Ramos (cell line): ENCODE results near the gene WNT9B.
"Not testable (repeated sequence)": the region's sequence is repeated elsewhere in the genome, so short reads cannot be mapped to it uniquely, and the experiment has no call there.

ENCODE experiments used
- in situ Hi-C: fragments of 300-500 bp; cut with MboI; formaldehyde crosslinking; loops from one replicate; pipeline ENCODE4 v1.14.3; 2022; ENCODE audit warnings: low sequenced_read_pairs; ENCODE audit not compliant: unreplicated experiment

Gene WNT9B

DNA sequence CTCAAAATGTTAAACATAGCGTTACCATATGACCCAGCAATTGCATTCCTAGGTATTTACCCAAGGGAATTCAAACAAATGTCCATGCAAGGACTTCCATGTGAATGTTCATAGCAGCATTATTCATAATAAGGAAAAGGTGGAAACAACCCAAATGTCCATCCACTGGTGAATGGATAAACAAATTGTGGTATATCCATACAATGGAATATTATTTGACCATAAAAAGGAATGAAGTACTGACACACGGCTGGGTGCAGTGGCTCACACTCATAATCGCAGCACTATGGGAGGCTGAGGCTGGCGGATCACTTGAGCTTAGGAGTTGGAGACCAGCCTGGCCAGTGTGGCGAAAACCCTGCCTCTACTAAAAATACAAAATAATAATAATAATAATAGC is 47.5 kb downstream of the WNT9B start:
- in situ Hi-C loops = no loop called here

DNA sequence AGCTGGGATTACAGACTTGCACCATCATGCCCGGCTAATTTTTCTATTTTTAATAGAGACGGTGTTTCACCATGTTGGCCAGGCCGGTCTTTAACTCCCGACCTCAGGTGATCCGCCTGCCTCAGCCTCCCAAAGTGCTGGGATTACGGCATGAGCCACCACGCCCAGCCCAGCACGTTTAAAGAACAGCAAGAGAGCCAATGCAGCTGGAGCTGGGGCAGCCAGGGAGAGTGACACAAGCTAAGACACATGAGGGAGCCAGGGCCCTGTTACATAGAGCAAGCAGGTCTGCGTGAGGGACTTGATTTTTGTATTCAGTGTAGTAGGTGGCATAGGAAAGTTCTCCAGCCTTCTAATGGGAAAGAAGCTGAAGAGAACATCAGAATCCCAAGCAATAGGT is 49.9 kb downstream of the WNT9B start:
- in situ Hi-C loops = no loop called here

DNA sequence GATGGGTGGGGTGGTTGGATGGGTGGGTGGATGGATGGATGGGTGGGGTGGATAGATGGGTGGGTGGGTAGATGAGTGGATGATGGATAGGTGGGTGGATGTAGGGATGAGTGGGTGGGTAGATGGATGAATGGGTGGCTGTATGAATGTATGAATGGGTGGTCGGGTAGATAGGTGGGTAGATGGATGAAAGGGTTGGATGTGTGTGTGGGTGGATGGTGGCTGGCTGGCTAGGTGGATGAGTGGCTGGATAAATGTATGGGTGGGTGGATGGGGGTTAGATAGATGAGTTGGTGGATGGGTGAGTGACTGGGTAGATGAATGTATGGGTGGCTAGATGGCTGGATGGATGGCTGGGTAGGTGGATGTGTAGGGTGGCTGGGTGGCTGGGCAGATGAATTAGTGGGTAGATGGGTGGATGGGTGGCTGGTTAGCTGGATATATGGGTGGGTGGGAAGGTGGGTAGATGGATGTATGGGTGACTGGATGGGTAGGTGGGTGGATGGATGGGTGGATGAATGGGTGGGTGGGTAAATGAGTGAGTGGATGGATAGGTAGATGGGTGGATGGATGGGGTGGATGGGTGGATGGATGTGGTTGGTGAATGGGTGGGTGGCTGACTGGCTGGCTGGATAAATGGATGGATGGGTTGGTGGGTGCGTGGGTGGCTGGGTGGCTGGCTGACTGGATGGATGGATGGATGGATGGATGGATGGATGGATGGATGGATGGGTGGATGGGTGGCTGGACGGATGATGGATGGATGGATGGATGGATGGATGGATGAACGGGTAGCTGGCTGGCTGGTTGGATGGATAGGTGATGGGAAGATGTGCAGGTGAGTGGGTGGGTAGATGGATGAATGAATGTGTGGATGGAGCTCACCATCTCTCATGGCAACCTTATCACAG is 52.6 kb downstream of the WNT9B start:
- in situ Hi-C loops = no loop called here

DNA sequence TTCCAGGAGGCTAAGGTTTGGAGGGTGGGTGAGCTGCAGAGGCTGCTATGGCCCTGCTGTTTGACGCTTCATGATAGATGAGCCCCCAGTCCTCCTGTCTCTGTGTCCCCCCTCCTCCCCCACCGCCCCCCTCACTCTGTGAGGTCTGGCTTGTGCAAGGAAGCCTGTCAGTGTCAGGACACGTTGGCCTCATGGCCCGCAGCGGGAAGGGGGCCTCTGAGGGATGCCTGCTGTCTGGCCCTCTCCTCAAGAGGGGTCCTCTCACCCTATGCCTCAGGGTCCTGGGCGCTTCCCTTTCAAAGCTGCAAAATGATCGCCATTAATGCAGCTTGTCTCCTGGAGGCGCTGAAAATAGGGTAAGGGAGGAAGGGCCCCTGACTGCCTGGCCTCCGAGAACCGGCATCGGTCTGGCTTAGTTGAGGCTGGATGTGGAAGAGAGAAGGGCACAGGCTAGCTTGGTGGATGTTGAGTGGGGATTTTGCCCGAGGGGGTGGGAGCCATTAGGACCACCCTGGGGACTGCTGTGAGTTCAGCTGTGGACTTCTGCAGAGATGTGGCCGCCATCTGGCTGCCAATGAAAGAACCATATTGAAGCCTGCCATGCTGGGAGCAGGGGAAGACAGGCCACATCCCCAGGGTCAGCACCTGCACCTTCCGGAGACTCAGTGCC is 56.8 kb downstream of the WNT9B start:
- in situ Hi-C loops = no loop called here

DNA sequence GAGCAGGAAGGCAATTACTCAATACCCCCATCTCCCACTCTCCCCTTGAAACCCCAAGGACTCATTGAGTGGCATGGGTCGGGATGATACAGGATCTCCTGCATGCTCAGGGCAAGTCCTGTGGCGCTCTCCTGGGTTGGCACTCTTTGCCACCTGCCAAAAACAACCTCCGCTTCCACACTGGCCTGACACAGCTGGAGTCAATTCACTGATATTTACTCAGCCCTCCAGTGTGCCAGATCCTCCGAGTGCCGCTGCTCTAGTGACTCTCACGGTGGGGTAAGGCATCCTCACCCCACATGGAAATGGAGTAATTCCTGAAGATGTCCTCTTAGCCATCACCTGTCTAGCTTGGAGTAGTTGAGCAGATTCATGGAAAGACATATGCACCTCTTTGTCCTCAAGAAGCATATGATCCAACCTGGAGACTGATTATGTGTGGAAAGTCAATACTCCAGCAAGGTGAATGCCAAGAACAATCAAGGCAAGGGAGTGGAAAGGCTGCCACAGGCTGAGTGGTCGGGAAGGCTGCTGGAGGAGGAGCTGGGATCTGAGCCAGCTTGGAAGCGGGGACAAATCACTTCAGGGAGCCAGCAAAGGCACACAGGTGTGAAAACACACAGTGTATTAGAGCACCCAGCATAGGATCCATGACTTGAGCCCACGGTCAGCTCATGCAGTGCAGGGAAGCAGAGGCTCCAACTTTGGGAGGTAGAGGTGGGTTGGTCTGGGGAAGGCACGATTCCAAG is 59.0 kb downstream of the WNT9B start:
- in situ Hi-C loops = no loop called here

DNA sequence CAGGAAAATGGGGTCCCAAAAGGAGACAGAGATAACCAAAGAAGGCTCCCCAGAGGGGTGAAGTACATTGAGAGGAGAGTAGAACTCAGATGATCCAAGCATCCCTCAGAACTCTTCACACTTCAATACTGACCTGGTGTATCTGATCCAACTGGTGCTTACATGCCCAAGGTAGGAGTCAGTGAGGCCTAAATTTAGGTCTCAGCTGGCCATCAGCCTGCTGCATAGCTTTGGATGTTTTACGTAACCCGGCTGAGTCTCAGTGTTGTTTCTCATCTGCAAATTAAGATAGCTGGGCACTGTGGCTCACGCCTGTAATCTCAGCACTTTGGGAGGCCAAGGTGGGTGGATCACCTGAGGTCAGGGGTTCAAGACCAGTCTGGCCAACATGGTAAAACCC is 59.9 kb downstream of the WNT9B start:
- in situ Hi-C loops = no loop called here

DNA sequence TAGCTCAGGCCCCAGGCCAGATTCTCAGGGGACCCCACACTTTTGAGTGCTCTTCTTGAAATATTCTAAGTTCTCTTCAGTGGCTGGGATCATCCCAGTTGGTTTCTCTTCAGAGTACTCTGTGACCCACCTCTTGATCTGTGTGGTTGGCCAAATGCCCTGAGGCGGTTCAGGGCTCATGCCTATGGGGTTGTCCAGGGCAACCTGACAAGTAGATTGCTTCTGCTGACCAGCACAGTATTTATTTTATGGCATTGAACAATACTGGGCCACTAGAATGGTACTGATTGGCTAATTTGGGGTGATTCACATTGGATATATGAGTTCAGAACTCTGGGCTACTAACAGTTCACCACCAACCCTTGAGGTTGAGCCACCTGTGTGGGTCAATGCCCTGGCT is 64.2 kb downstream of the WNT9B start:
- in situ Hi-C loops = no loop called here

DNA sequence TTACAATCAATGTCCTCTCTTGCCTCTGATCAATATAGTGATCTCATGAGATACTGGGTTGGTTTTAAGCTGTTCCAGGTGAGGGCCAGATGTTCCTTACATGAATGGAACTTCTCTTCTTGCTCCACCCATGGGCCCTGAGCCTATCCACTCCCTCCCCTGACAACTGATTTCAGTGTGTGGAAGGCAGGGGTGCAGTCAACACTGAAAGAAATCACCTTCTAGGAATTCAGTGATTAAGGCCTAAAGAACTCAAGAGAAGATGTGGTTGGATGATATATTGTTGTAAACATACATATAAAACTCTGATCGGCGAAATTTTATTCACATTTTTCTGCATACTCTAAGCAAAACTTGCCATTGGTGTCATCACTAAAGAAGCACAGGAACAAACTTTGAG is 64.8 kb downstream of the WNT9B start:
- in situ Hi-C loops = no loop called here

DNA sequence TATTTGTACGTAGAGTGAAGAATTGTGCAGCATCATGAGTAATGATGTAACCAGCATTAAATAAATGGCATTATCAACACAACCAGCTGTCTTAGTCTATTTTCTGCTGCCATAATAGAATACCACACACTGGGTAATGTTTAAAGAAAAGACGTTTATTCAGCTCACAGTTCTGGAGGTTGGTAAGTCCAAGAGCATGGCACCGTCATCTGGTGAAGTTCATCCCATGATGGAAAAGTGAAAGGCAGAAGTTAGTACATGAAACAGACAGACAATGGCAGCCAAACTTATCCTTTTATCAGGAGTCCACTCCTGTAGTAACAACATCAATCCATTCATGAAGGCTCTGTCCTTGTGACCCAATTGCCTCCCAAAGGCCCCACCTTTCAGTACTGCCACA is 65.2 kb downstream of the WNT9B start:
- in situ Hi-C loops = no loop called here

DNA sequence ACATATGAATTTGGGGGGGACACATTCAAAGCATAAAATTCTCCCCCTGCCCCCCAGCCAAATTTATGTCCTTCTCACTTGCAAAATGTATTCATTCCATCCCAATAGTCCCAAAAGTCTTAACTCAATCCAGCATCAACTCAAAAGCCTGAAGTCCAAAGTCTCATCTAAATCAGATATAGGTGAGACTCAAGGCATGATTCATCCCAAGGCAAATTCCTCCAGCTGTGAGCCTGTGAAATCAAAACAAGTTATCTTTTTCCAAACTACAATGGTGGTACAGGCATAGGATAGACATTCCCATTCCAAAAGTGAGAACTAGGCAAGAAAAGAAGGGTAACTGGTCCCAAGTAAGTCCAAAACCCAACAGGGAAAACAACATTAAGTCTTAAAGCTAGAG is 65.7 kb downstream of the WNT9B start:
- in situ Hi-C loops = no loop called here

DNA sequence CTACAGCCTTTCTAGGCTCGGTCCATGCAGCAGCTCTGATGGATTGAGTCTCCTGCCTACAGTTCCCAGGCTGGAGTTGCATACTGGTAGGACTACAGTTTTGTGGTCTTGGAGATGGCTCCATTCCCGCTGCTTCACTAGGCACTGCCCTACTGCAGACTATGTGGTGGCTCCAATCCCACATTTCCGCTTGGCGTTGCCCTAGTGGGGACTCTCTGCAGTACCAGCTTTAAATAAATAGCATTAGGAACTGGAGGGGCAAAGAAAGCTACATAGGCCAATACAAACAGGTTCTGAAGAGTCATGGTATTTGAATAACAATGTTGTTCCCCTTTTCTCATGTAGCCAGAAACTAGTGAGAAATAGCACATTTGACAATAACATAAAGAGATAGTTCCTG is 66.1 kb downstream of the WNT9B start:
- in situ Hi-C loops = no loop called here

DNA sequence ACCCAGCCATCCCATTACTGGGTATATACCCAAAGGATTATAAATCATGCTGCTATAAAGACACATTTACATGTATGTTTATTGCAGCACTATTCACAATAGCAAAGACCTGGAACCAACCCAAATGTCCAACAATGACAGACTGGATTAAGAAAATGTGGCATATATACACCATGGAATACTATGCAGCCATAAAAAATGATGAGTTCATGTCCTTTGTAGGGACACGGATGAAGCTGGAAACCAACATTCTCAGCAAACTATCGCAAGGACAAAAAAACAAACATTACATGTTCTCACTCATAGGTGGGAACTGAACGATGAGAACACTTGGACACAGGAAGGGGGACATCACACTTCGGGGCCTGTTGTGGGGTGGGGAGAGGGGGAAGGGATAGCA is 70.6 kb downstream of the WNT9B start:
- in situ Hi-C loops = not testable (repeated sequence)

DNA sequence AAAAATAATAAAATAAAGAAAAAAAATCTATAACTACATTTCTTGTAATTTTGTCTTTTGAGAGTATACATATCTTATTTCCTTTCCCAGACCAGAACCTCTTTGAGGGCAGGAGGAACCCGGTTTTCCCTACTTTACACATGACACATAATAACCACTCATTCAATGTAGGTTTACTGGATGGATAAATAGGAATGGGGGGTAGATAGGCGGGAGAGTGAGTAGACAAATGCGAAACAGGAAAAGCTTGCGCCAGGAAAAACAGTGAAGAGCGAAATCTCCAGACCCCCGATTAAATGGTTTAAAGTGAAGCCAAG is 71.1 kb downstream of the WNT9B start:
- in situ Hi-C loops = no loop called here

DNA sequence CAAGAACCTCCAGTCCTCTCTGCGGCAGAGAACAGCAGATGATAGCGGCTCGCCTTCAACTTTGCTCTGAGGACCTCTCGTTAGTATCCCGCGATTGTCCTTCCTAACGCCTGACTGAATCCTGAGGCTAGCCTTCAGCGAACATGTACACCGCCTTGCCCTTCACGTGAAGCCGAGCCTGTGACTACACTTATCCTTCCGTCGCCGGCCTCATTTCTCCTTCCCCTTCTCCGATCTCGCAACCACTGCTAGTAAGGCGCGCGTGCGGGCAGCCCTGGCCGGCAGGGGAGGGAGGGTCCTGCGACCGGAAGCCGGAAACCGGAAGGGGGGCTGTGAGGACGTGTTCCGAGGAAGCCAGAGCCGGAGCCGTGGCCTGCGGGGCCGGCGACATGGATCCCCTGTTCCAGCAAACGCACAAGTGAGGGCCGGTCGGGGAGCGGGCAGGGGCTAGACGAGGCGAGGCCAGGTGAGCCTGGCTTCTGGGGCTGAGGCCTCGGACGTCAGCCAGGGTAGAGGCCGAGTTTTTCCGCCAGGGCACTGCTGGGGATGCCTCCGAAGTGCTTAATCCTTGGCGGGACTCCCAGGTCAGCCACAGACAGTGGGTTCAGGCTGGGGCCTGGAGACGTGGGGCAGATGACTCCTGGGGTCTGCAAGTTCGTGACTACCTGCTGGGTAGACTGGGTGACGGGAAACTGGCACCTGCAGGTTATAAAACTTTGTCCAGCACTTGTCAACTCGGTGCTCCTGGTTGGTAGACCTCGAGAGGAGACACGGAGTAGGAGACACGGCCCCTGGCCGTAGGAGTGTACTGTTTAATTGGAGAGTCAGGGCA is 71.6 kb downstream of the WNT9B start, which contains the start of gene GOSR2:
GOSR2 (plus strand) TSS at position 357 of the 832 bp plus-strand sequence; CDS start at position 390, 33 bp downstream.
- in situ Hi-C loops = no loop called here

DNA sequence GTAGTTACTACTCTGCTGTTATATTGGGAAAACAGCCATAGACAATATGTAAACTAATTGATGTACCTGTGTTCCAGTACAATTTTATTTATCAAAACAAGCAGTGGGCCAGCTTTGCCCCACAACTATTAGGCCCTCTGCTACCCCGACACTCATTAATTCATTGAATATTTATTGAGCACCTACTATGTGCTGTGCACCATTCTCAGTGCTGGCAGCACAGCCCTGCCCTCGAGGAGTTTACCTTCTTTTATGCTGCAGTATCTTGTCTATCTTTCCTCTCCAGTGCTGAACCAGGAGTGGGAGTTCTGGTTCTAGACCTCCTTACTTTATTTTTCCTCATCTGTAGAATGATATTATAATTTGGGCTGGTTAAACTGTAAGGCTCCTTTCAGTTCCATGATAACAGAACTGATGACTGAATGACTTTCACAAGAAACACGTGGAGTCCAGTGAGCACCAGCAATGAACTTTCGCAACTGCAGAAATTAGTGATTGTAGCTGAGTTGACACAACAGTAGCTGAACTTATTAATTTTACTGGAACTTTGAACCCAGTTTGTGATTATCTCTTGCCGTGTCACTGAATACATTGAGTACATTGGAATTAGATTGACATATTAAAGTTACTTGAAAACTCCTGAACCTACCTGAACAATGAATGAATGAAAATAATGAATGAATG is 73.9 kb downstream of the WNT9B start:
- in situ Hi-C loops = no loop called here

DNA sequence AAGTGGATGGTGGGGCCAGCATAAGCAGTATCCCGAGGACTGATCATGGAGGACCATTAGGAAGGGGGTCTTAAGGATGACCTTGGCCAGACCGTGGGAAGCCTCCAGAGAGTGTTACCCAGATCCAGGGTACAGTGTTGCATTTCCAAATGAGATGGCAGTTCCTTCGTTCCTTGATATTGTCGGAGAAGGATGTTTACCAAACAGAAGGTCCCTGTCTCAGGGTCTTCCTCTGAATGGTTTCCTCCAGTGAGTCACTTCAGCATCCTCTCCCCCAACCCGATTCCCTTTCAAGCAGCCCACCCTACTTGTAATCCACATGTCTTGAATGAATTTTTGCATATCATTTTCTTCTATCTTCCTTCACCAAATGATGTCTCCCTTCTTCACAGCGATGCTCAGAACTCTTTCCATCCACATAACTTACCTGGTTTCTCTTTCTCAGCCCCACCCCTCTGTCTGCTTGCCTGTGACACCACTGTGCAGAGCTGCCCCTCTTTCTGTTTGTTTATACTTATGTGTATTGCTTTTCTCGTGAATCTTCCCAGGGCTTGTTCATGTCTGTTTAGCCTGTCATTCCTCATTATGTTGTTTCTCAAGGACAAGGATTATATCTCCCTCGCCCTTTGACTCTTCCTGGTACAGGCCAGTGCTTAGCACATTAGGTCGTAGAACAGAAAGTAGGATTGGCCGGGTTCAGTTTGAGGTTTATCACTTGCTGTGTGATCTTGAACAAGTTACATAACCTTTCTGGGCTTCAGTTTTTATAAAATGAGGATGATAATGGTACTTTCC is 77.3 kb downstream of the WNT9B start:
- in situ Hi-C loops = no loop called here

DNA sequence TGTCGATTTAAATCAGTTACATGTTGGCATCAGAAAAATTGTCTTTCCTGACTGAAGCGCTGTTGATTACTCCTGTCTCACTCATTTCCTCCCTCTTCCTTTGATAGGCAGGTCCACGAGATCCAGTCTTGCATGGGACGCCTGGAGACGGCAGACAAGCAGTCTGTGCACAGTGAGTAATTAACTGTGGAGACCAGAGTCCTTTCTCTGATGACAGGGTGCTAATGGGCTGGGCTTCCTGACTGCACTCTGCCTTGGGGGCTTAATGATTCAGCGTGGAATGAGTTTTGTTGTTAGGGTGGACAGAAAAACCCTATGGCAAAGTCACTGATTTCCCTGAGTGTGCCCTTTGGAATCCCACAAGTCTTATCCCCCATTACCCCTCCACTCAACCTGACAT is 78.0 kb downstream of the WNT9B start:
- in situ Hi-C loops = no loop called here

DNA sequence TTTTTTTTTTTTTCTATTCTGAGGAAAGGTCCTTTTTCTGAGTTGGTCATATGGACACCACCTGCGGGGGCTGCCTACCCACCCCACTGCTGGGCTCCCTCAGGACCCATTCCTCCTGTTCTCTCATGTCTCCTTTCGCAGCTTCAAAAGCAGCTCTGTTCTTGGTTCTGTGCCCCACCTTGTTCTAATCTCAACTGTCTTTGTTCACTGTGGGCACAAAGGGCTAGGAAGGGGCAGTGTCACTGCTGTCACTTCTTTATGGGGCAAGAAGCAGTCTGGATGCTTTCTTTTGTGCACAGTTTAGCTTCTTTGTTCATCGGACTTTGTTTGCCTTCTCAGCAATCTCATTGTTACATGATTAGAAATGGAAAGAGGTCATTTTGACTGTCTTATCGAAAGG is 78.7 kb downstream of the WNT9B start:
- in situ Hi-C loops = no loop called here

DNA sequence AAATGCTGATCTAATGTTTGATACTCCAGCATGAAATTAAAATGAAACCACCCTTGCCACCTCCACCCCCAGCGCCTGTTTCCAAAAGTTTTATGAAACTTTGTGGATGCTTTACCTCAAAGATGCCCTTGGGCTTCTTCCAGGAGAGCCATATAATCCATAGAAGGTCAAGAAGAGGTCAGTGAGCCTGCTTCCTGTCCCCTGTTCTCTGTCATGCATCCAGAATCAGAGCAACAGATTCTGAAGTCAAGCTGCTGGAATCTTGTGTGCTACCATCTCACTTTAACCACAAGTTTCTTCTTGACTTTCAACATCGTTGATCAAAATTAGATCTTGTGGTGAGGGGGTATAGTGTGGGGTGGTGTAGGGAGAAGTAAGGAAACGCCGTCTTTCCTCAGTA is 80.2 kb downstream of the WNT9B start:
- in situ Hi-C loops = no loop called here
